Right atrium auricular region (tissue), 2 donors: ENCODE measurements around the gene MYH15. TPM values are rescaled to one million over a fixed set of nuclear protein-coding genes. Genes with fewer than 3 reads are reported as not detected.

Source experiments
- DNase-seq: peaks from one replicate; pipeline ENCODE4 v3.0.0-alpha.2; 2019; ENCODE audit warnings: low spot score
- H3K27ac ChIP-seq, 2 donors: fragments of 200-600 bp; sonication (generic); 1 replicate in 1 of 2; 2 replicates in 1 of 2; pipeline ENCODE4 v1.5.1; 2016 to 2019
- H3K27me3 ChIP-seq, 2 donors: fragments of 200-600 bp; sonication (generic); one replicate each; pipeline versions ENCODE4 v1.5.1 to v1.6.0; 2017 to 2019
- H3K36me3 ChIP-seq: fragments of 200-600 bp; sonication (generic); one replicate; pipeline ENCODE4 v1.5.1; 2016
- H3K4me1 ChIP-seq, 2 donors: fragments of 200-600 bp; sonication (generic); one replicate each; pipeline versions ENCODE4 v1.5.1 to v1.6.0; 2017 to 2019
- H3K4me3 ChIP-seq, 2 donors: fragments of 200-600 bp; sonication (generic); 1 replicate in 1 of 2; 2 replicates in 1 of 2; pipeline ENCODE4 v1.5.1; 2017 to 2019; ENCODE audit warnings: mild to moderate bottlenecking in 1 of 2, moderate library complexity in 1 of 2
- H3K9me3 ChIP-seq, 2 donors: fragments of 200-600 bp; sonication (generic); one replicate each; pipeline ENCODE4 v1.5.1; 2019
- CTCF ChIP-seq, 2 donors: fragments of 200-600 bp; sonication (generic); IDR thresholded peaks; one replicate each; pipeline ENCODE4 v1.5.1; 2019; ENCODE audit warnings: antibody characterized with exemption in 2 of 2
- total RNA-seq, 2 donors: library from RNA; depleted of rRNA; stranded (reverse); fragments of >200 nt; gene quantifications; one replicate each; pipeline ENCODE4 v1.1.0, GENCODE V29; 2016

Gene MYH15
- total RNA-seq, 2 donors from 2014 or later: 0.08 to 0.48 TPM

- no peak for DNase-seq
- no peak for TF ChIP-seq CTCF (IDR thresholded peaks at IDR 0.05)
- H3K36me3 ChIP-seq: no peaks in the 10 kb centered on the region
- H3K4me1 ChIP-seq: no peaks in the 10 kb centered on the region
- H3K9me3 ChIP-seq: no peaks in the 10 kb centered on the region
- H3K27ac ChIP-seq: no peak overlapping the region
- H3K4me3 ChIP-seq: no peak overlapping the region
- H3K27me3 ChIP-seq: no peaks in the 10 kb centered on the region
Measured at GRCh38 chr3:108378153-108378951, 132.0 kb downstream of the MYH15 start.

- Histone ChIP-seq H3K9me3 (no peaks in the 10 kb centered on the region), H3K4me1 (no peaks in the 10 kb centered on the region), H3K27ac (no peak overlapping the region), H3K4me3 (no peak overlapping the region), H3K27me3 (no peaks in the 10 kb centered on the region), H3K36me3 (no peaks in the 10 kb centered on the region)
- DNase-seq: no peak
- TF ChIP-seq CTCF (IDR thresholded peaks at IDR 0.05): no peak
Measured at GRCh38 chr3:108377384-108377783, 133.0 kb downstream of the MYH15 start.

DNA sequence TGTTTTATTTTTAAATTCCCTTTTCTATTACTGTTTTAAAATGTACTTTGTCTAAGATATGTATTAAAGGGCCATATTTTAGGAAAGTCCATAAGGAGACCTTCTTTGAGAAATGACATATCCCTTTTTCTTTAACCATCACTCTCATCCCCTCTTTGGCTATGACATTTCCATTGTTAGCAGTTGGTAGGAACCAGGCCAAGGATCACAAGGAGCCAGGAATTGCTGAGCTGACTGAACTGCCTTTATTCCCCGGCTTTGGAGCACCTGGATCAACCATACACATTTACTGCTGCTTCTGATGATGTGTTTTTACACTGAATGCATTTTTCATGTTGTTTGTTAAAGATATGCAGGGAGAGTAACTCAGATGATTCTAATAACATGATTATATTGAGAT is 134.4 kb downstream of the MYH15 start:
- no peak for TF ChIP-seq CTCF (IDR thresholded peaks at IDR 0.05)
- H3K9me3 ChIP-seq: no peaks in the 10 kb centered on the region
- no peak for DNase-seq
- no peak overlapping the region for H3K4me3 ChIP-seq
- no peaks in the 10 kb centered on the region for H3K4me1 ChIP-seq
- no peaks in the 10 kb centered on the region for H3K36me3 ChIP-seq
- H3K27me3 ChIP-seq: no peaks in the 10 kb centered on the region
- no peak overlapping the region for H3K27ac ChIP-seq

DNA sequence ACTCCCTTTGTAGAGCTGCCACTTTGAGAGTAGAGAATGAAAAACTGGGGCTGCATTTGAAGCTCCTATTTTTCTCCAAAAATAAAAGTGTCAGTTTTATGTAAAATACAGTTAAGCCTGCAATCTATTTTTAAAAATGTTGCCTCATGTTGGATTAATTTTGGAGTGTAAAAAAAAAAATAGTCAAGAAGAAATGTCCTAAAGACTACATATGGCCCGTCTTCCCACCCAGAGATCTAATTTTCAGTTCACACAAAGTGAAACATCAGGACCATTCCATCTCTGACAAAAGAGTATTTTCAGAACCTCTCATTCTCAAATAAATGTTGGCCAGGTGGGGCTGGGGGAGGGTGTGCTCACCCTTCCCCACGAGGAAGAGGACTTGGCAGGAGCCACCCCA is 151.4 kb downstream of the MYH15 start:
- no peak overlapping the region for H3K27ac ChIP-seq
- no peaks in the 10 kb centered on the region for H3K9me3 ChIP-seq
- no peaks in the 10 kb centered on the region for H3K27me3 ChIP-seq
- H3K4me3 ChIP-seq: no peak overlapping the region
- no peak for TF ChIP-seq CTCF (IDR thresholded peaks at IDR 0.05)
- no peaks in the 10 kb centered on the region for H3K4me1 ChIP-seq
- DNase-seq: no peak
- no peaks in the 10 kb centered on the region for H3K36me3 ChIP-seq

DNA sequence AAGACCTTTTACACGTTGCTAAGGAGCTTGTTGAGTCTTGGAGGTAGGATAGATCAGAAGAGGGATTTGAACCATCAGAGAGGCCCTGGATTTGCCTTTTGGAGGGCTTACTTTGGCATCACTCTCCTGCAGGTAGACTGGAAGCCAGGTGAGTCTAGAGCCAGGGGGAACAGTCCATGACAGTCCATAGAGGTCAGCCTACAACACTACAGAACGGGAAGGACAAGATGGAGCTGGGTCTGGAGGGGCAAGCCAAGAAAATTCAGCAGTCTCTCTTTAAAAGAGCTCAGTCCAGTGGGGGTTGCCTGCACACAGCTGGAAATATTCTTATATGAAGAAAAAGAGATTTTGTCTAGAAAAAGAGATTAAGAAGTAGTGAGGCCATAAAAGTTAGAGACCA is 153.4 kb downstream of the MYH15 start:
- no peak for DNase-seq
- H3K27me3 ChIP-seq: no peaks in the 10 kb centered on the region
- no peak overlapping the region for H3K27ac ChIP-seq
- H3K36me3 ChIP-seq: no peaks in the 10 kb centered on the region
- TF ChIP-seq CTCF (IDR thresholded peaks at IDR 0.05): no peak
- H3K9me3 ChIP-seq: no peaks in the 10 kb centered on the region
- no peaks in the 10 kb centered on the region for H3K4me1 ChIP-seq
- no peak overlapping the region for H3K4me3 ChIP-seq

GRCh38 chr3:108354562-108354961 is 155.8 kb downstream of the MYH15 start:
- no peaks in the 10 kb centered on the region for H3K4me1 ChIP-seq
- H3K36me3 ChIP-seq: no peaks in the 10 kb centered on the region
- no peak overlapping the region for H3K4me3 ChIP-seq
- H3K9me3 ChIP-seq: no peaks in the 10 kb centered on the region
- no peak overlapping the region for H3K27ac ChIP-seq
- H3K27me3 ChIP-seq: no peaks in the 10 kb centered on the region
- TF ChIP-seq CTCF (IDR thresholded peaks at IDR 0.05): no peak
- DNase-seq: no peak
